NCI-H524 (cell line): Measurements from ENCODE around the gene PDIA6.
"Not testable (repeated sequence)": the region's sequence is repeated elsewhere in the genome, so short reads cannot be mapped to it uniquely, and the experiment has no call there.

Experiments
- DNase-seq, 2 experiments: peaks; one replicate each; lab custom pipeline; 2025; lab: John Stamatoyannopoulos, UW

PDIA6 gene

DNA sequence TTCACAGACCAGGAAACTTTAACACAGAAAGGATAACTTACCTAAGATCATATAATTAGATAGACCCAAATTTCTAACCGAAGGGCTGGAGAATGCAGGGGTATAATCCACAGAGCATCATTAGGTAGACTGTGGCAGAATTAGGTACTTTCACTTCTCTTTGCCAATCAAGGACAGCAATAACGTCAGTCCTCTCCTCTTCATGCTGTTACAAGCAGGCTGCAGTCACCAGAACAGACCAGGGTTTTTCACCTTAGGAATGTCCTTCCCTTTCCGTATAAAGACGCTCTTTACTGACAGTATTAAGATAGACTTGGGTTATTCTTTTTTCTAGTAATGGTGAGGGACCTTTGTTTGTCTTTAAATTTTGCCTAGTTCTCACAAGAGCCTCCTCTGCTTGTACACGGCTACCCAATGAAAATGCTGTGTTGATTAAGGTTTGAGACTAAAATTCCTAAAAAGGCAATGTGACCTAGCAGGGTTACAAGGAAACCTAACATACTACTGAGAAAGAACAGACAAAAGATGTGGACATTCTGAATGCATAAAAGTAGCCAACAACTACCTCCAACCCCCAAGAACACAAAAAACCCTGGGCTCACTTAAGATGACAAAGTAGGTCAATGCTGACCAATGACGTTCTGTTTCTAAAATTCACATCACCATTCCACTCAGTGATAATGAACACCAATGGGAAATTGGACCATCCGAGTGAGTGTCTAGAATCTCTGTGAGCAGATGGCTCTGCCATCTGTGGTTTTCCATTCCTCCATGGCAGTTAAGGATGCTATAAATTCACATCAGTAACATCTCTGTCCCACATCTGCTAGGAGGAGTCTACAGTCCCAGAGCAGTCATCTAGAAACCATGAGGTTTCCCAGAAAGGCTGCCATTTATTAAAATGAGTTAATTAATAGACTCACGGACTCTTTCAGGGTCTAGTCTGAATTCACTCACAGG is 2.1 kb downstream of the PDIA6 start:
- peak; percentile 87 to 96 for DNase-seq

DNA sequence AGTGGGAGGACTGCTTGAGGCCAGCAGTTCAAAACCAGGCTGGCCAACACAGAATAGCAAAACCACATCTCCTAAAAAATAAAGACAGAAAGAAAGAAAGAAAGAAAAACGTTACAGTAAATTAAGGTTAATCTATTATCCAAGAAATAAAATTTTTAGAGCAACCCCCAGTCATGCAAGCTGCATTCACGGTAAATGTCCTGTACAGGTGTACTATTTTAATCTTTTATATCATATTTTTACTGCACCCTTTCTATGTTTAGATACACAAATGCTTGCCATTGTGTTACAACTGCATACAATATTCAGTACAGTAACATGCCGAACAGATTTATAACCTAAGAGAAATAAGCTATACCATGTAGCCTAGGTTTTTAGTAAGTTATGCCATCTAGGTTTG is 6.0 kb downstream of the PDIA6 start:
- DNase-seq: no peak

DNA sequence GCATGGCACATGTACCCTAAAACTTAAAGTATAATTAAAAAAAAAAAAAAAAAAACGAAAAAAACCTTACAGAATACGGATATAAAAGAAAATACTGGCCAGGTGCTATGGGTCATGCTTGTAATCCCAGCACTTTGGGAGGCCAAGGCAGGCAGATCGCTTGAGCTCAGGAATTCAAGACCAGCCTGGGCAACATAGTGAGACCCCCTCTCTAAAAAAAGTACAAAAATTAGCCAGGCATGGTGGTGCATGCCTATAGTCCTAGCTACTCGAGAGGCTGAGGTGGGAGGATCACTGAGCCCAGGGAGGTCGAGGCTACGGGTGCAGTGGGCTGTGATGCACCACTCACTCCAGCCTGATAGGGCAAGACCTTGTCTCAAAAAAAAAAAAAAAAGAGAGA is 6.6 kb downstream of the PDIA6 start:
- not testable (repeated sequence) for DNase-seq

DNA sequence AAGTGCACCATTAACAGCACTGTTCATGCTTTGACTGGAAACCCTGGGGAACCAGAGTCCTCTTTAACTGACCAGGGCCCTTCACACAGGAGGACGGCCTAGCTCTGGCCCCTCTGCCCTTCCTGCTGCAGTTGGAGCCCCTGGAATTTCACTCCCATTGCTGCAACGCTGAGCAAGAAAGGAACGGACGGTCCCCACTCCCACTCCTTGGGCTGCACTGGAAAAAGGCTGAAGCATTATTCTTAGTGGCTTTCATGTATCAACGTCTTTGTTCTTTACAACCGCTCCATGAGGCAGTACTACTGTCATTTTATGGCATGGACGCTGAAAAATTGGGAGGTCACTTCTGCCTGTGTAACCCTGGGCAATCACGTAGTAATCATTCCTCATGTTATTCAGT is 9.9 kb downstream of the PDIA6 start:
- no peak for DNase-seq

DNA sequence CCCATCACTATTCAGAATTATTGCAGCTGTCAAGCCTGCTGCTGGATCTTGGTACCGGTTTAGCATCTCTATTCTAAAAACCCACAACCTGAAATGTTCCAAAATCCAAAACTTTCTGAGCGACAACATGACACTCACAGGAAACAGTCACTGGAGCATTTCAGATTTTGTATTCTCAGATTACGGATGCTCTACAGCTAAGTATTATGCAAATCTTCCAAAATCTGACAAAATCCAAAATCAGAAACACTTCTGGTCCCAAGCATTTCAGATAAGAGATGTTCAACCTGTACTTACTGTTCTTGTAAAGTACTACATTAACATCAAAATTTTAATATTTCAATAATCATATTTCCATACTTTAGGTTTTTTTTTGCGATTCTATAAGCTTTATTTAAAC is 12.4 kb downstream of the PDIA6 start:
- no peak for DNase-seq

DNA sequence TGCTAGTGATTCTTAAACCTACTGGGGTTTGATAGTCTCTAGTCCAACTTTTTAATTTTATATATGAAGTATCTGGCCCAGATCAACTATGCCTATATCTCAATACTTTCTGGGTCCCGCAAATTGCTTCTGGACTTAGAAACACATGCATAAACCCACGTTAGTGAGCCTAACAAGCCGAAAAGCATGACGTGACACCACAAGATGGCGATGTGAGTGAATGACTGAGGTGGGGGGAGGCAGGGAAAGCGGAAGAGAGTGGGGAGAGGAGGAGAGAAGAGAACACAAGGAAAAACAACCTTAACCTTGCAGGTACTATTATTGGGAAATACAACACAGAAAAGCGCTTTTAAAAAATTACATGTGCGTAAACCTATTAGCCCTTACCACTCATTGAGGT is 13.8 kb downstream of the PDIA6 start:
- no peak for DNase-seq

DNA sequence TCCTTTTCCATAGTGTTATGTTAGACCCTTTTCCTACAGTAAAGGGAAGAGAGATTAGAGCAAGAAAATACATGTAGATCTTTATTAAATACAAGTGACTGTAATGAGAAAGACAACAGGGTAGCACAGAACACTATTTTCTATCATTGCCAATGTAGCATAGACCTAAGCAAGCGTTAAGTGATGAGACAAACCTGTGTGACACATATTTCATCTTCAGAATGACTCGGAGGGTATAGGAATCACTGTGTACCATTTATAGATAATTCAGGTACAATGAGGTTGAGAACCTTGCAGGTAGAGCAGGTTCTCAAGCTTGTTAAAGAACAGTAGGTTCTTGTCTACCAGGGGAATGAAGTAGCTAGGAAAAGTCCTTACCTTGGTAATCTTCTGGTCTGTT is 15.9 kb downstream of the PDIA6 start:
- no peak for DNase-seq

DNA sequence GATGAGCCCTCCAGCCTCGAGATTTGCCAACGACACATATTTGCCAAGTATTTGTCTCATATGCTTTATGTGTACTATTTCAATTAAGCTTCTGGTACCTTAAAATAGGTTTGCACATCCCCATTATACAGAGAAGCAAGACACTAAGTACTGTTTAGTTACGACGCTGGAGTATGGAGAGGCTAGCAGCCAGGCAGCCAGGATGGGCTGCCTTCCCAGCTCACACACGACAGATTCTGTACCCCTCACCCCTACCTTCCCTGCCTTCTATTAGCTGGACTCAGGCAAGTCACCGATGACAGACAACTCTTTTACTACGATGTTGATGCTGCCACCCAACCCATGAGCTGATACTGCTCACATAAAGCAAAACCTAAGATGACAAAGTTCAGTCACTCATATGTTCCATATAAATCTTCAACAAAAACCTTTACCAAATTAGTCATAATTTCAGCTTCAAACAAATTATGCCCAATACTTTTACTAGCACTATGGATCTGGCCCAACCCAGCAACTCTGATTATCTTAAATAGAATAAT is 17.0 kb downstream of the PDIA6 start:
- no peak for DNase-seq

DNA sequence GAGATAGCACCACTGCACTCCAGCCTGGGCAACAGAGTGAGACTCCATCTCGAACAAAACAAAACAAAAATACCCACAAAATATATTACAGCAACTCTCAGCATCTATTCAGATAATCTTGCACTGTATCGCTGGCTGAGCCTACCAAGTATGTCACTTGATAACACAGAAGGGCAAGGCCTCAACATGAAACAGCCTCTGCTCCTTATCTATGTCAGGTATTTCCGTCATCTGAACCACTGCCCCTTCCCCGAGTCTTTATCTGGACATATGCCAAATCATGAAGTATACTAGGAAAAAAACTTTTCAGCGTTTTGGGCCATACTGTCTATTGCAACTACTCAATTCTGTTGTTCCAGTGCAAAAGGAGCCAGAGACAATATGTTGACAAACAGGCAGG is 17.7 kb downstream of the PDIA6 start:
- DNase-seq: no peak

DNA sequence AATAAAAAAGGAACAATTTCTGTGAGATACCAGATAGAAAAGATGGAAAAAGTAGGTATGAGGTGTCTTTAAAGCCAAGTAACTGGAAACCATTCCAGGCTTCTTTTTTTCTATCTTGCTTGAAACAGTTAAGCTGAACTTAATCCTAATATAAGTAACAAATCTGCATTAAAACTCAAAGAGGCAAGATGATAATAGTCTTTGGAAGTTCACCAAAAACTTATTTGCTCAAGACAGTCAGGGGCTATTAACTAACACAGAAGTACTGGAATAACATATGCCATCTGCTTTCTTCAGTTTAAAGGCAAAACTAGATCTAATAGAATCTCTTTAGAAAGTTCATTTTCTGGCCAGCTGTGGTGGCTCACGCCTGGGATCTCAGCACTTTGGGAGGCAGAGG is 18.8 kb downstream of the PDIA6 start:
- DNase-seq: no peak

DNA sequence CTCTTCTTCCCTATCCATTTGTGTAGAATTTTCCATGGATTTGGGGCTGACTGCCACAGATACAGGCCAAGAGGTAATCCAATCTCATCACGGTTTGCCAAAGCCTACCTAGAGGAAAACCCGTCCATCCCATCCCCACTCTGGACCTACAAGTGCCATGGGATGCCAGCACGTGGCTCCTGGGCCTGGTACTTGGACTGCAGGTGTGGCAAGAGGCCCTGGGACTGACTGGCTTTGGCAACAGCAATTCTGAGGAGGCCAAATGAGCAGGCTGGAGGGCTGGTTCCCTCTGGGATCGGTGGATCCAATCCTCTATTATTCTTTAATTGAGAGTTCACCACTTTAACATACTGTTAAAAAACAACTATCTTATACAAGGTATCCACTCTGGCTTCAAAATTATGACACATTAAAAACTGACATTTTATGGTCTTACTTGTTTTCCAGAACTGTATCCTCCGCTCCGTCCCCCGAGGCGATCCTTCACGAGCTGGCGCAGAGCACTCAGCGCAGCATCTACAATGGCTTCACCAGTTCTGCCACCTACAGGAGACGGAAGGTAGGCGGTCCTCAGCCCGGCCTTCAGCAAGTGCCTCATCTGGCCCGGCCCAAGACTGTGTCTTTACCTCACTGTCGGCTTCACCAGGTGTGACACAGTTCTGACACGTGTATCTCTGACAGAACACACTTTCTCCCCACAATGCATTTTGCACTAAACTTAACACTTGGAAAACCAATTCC is 19.8 kb downstream of the PDIA6 start:
- DNase-seq: no peak

DNA sequence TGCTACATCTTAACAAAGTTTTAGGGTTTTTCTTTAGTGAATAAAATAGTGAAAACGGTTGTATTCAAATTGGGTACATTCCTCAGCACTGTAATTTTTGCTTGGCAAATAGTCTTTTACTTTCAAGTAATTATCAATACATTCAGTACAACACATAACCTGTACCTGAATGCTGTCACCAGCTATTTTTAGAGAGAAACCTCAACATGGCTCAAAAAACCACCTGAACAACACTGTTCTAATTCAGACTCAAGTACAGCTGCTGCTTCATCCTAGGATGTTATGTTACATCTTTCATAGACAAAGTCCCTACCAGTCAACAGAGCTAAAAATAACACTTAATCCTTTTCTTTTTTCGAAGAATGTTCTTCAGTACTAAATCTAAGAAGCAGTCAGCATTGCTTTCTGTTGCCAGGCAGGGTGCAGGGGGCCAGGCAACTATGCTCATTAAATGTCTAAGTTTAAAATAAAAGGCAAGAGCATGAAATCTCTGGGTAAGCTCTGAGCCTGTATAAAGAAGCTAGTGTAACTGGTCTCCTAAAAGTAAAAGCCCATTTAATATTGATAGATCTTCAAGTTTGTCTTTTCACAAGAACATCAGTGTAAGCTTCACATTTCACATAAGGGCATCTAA is 20.5 kb downstream of the PDIA6 start:
- DNase-seq: no peak

DNA sequence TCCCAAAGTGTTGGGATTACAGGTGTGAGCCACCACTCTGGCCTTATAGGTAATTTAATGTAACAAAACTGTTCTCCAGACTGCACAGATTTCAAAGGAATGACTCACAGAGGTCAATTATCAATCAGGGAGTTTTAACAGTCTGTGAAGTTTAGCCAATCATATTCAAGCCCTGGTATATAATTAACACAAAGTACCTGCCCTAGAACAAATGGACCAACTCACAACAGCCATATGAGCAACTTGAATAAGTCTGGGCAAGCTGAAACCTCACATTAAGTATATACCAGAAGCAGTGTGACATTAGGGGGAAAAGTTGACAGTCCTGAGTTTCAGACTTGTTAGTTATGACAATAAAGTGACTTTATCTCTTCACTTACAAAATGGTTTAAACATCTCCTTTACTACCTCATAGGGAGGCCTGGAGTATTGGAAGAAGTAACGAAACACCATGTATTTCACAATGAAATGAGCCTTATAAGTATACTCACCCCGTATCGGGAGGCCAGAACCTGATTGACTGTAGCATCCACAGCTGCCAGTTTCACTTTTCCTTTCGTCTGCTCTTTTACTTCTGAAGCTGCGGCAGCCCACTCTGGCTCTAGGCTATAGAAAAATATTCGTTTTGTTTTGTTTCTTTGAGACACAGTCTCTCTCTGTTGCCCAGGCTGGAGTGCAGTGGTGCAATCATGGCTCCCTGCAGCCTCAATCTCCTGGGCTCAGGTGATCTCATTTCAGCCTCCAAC is 22.2 kb downstream of the PDIA6 start:
- no peak for DNase-seq

DNA sequence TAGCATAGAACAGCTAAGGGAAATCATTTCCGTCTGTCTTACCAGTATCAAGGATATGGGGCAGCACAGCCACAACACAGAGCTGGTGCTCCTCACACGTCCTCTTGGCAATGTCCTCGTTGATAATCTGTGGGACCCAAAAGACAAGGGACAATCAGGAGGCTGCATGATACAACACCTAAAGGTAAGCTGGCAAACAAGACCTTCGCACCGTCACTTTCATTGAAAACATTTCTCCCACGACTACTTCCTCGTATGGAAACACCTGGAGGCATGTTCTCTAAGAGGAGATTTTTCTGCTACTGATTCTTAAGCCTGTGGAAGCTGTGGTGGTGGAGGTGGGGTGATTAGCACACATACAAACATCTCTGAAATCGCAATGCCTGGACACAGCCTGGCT is 23.7 kb downstream of the PDIA6 start:
- no peak for DNase-seq

DNA sequence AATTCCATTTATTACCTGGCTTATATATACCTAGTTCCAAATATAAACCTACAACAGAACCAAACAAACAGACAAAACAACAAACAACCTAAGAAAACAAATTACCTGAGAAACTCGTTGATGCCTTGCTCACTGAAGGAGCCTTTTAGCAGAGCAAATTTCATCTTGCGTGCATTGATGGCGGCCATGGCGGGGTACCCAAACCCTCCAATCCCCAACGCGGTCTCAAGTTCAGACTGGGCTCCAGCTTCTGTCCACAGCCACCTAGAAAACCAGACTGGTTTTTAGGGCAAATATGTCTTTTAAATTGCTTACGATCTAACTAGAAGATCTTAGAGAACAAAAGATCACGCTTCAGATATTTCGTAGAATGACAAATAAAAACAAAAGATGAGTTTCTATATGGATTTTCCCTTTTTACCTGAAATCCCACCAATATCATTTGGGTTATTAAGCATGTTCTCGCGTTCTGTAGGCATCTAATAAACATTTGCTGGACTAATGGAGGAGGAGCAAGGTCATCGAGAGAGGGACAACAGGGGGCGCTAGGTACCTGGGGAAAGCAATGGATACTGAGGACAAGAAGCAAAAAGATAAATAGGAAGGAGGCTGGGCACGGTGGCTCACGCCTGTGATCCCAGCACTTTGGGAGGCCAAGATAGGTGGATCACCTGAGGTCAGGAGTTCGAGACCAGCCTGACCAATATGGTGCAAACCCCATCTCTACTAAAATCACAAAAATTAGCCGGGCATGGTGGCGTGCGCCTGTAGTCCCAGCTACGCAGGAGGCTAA is 25.2 kb downstream of the PDIA6 start:
- peak; percentile 33 to 45 for DNase-seq

DNA sequence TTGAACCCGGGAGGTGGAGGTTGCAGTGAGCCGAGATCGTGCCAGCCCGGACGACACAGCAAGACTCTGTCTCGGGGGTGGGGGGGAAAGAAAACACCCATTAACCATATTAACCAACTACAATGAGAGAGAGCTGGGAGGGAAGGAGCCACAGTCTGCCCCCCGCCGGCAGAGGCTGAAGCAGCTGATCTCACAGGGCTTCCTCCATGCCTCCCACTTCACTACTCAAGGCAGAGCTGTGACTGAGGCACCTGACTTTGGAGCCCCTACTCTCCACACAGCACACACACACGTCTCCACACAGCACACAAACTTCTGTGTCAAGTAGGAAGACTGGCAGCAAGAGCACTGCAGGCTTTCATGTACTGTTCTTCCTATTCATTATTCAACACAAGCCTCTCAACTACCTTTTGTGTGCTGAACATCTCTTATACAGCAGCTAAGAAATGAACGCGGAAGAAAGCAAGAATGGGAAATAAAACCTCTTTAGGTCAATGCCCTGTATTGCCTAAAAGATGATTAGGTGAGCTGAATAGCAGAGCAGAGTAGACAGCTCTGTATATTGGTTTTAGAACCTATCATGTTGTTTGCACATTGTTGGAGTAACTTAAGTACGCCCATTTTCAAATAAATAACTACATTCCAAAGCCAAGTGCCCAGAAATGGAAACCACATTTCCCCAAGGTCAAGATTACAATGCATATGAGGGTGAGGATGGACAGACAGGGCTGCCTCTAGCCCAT is 26.2 kb downstream of the PDIA6 start:
- no peak for DNase-seq

DNA sequence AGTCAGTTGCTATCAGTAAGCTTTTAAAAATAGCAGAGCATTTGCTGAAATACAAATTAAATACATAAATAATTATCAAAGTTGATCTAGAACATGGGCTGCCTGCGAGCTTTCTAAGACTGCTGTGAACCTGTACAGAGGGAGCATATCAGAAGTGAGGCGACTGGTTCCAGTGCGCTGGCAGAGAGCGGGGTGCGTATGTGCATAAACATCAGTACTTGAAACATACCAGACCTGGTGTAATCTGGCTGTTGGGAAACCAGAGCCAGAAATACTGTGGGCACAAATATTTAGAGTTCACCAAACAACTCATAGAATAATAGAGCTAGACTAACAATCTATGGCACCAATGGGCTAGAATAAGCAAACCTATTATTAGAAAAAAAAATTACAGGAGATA is 27.3 kb downstream of the PDIA6 start:
- no peak for DNase-seq

DNA sequence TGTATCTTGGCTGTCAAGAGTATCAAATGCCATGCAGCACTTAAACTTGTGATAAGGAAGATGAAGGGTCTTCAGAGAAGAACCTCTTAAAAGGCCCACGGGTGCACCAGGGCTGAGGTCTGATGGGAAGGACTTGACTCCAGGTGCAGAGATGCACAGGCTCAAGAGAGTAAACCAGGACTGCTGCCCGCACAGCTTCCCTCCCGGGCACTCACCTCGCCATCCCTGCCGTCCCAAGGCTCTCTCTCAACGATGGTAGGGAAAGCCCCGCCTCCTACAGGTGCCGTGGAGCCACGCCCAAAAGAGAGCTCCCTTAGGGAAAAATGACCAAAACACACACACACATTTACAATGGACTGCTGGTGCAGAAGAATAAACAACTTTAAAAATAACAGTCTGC is 27.9 kb downstream of the PDIA6 start:
- DNase-seq: no peak

DNA sequence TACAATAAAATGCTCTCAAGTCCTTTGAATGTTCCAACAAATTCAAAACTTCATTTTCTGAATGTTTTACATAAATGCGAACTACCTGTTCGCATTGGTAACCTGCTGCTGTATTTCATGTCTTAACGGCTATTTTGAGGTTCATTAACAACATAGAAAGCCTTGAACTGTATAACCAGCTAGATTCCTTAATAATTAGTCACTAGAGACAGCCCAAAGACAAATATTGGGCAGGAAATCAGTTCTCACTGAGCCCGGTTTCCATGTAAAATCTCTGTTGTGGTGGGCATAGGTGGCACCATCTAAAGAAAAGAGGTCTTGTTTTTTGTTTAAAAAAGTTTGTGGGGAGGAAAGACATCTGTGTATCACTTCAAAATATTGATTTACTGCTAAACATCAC is 29.2 kb downstream of the PDIA6 start:
- DNase-seq: no peak

DNA sequence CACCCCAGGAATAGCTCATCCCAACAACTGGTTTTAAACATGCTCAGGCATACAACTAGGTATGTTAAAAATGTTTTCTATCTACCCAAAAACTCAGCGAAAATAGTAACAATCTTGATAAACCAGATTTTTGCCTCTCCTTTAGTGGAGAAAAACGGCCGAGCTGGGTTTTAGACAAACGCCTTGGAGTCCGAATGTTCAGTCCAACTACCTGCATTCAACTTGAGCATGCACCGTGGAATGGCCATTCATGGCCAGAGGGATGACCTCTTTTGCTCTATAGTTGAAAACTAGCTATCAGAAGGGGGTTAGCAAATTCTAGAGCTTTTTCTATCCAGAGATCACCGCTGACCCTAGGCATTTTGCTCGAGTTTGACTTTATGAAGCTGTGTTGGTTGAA is 30.8 kb downstream of the PDIA6 start:
- DNase-seq: no peak
